Esophagus muscularis mucosa (tissue), 4 donors: ENCODE data around the gene XRN2.

Experiments used
- CTCF ChIP-seq, 3 experiments: fragments of 200-600 bp in 2 of 3; fragments of 450-650 bp in 1 of 3; sonication (generic) in 2 of 3; IDR thresholded peaks; one replicate each; pipeline ENCODE4 v1.5.1; 2017 to 2019; ENCODE audit warnings: antibody characterized with exemption in 3 of 3, mild to moderate bottlenecking in 2 of 3, moderate library complexity in 1 of 3
- EP300 ChIP-seq: sonication (generic); formaldehyde crosslinking; IDR thresholded peaks from one replicate; pipeline ENCODE4 v1.6.1; 2017; ENCODE audit warnings: antibody characterized with exemption
- POLR2A ChIP-seq: fragments of 450-650 bp; IDR thresholded peaks from one replicate; pipeline ENCODE4 v1.6.1; 2017; ENCODE audit warnings: antibody characterized with exemption, moderate library complexity, mild to moderate bottlenecking, low read depth
- POLR2AphosphoS5 ChIP-seq, 2 donors: sonication (generic); formaldehyde crosslinking; IDR thresholded peaks; one replicate each; pipeline ENCODE4 v1.6.1; 2017; ENCODE audit warnings: antibody characterized with exemption in 2 of 2

GRCh38 chr20:21286775-21287174 lies 16.4 kb upstream of the XRN2 start:
- TF ChIP-seq CTCF (IDR thresholded peaks at IDR 0.05) (no peak), POLR2AphosphoS5 (IDR thresholded peaks at IDR 0.05) (no peak), POLR2A (no peak), EP300 (no peak)
